GM06990 (cell line): ENCODE results near the gene P3R3URF.

Experiments used
- DNase-seq: peaks from one replicate; pipeline ENCODE4 v3.0.0-alpha.2; 2011; ENCODE audit not compliant: insufficient read length; ENCODE audit errors: extremely low read depth
- H3K27me3 ChIP-seq: replicated peaks from 2 replicates; pipeline ENCODE4 v1.6.0; 2011; ENCODE audit warnings: low read length; ENCODE audit not compliant: control insufficient read depth, insufficient read depth
- H3K36me3 ChIP-seq: 2 replicates; pipeline ENCODE4 v1.5.1; 2011; ENCODE audit warnings: low read length; ENCODE audit not compliant: control insufficient read depth, insufficient read depth
- H3K4me3 ChIP-seq: replicated peaks from 2 replicates; pipeline ENCODE4 v1.5.1; 2011; ENCODE audit warnings: low read depth, mild to moderate bottlenecking, control low read depth, low read length
- CTCF ChIP-seq: IDR thresholded peaks from 2 replicates; pipeline ENCODE4 v1.5.1; 2011; ENCODE audit warnings: low read length, control low read depth, mild to moderate bottlenecking, inconsistent platforms; ENCODE audit not compliant: insufficient read depth, poor library complexity, severe bottlenecking

Gene P3R3URF

GRCh38 chr1:46193984-46194570, 17.8 kb upstream of the P3R3URF start:
- DNase-seq: no peak
- Histone ChIP-seq H3K27me3 (no peaks in the 10 kb centered on the region), H3K4me3 (no peak overlapping the region), H3K36me3 (peaks cover 13% of the 10 kb centered on the region)
- TF ChIP-seq CTCF: no peak

GRCh38 chr1:46193285-46193684, 17.0 kb upstream of the P3R3URF start:
- Histone ChIP-seq H3K4me3 (no peak overlapping the region), H3K27me3 (no peaks in the 10 kb centered on the region), H3K36me3 (peaks cover 13% of the 10 kb centered on the region)
- no peak for TF ChIP-seq CTCF
- DNase-seq: no peak

- no peak for DNase-seq
- H3K36me3 ChIP-seq: peaks cover 21% of the 10 kb centered on the region
Measured at GRCh38 chr1:46192171-46192570, 15.9 kb upstream of the P3R3URF start.

GRCh38 chr1:46191033-46191701, 14.9 kb upstream of the P3R3URF start:
- H3K27me3 ChIP-seq: no peaks in the 10 kb centered on the region
- H3K36me3 ChIP-seq: peaks cover 21% of the 10 kb centered on the region
- H3K4me3 ChIP-seq: no peak overlapping the region
- TF ChIP-seq CTCF: no peak
- DNase-seq: no peak

More at GRCh38 chr1:46192171-46192570, 15.9 kb upstream of the P3R3URF start:
- no peaks in the 10 kb centered on the region for H3K27me3 ChIP-seq
- no peak for TF ChIP-seq CTCF
- H3K4me3 ChIP-seq: no peak overlapping the region

- H3K4me3 ChIP-seq: no peak overlapping the region
Measured at GRCh38 chr1:46190539-46190938, 14.3 kb upstream of the P3R3URF start.

More at GRCh38 chr1:46190539-46190938, 14.3 kb upstream of the P3R3URF start:
- H3K36me3 ChIP-seq: peaks cover 19% of the 10 kb centered on the region
- no peaks in the 10 kb centered on the region for H3K27me3 ChIP-seq
- no peak for DNase-seq
- no peak for TF ChIP-seq CTCF
